CD4-positive, alpha-beta T cell treated with Interleukin-17A for 1 hour (primary cell): ENCODE results near the gene BBX.
A peak's percentile ranks its signal among the peaks of the same experiment; 100 is the strongest.

Experiments used
- DNase-seq: peaks from one replicate; pipeline ENCODE4 v3.0.0-alpha.2; 2020

Gene BBX

GRCh38 chr3:107522510-107523288 lies at the start of gene BBX:
Gene BBX, plus strand, starts transcription at chr3:107522962. Its CDS starts 187,499 bp downstream, at chr3:107710461.
- DNase-seq = peak; percentile 98

- DNase-seq = no peak
These were observed 46.3 kb upstream of the BBX start for GRCh38 chr3:107476462-107476861.

- DNase-seq = no peak
These were observed 35.3 kb upstream of the BBX start for GRCh38 chr3:107487490-107487889.

- DNase-seq = no peak
These were observed 33.8 kb upstream of the BBX start for GRCh38 chr3:107488942-107489341.

DNA sequence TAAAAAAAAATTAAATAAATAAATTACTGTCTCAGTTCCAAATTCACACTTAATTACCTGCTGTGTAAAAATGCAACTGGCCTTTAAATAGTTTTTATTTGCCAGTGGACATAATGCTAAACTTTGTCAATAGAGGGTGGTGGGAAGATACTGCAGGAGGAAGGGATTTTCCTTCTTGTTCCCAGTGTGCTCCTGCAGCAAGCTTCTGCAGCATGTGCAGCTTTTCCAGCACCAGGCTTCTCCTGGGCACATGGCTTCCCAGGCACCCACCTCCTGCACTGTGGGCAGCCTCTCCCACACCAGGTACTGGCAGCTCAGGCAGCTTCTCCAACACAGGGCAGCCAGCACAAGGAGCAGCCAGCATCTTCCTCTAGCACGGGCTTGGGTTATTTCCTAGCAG lies 29.6 kb upstream of the BBX start:
- no peak for DNase-seq

- DNase-seq = no peak
These were observed 25.9 kb upstream of the BBX start for GRCh38 chr3:107496855-107497254.

- DNase-seq = no peak
These were observed 24.1 kb upstream of the BBX start for GRCh38 chr3:107498646-107499045.

DNA sequence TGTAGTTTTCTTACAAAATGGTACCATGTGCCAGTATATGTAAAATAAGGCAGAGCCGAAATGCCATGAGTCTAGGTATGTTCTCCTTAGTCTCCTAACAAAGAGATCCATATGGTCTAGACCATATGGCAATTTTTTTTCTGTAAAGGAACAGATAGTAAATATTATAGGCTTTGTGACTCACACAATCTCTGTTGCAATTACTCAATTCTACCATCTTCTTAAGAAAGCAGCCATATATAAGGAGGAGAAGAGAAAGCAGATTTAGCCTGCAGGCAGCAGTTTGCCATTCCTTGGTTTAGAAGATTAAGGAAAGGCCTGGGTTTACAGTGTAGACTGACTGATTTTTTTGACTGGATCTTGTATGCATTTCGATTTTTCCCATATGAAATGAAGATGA lies 16.3 kb upstream of the BBX start:
- no peak for DNase-seq

- DNase-seq = no peak
These were observed 14.4 kb upstream of the BBX start for GRCh38 chr3:107508331-107508730.

DNA sequence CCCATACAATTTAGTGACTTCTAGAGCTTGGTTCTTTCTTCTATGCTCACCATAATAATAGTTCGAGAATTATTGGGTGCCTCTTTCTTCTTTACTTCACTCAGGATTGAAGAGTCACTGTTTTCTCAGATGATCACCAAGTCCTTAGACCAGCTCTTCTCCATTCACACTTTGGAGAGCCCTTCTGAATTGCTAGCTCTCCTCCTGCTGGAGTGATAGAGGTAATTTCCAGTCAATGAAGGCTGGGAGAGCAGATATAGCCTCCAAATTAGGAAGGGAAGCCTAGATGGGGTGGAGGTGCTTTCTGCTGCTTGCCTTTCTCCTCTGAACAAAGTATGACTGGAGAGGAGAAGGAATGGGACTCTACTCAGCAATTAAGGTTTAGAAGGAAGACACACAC lies 10.7 kb upstream of the BBX start:
- DNase-seq = no peak

DNA sequence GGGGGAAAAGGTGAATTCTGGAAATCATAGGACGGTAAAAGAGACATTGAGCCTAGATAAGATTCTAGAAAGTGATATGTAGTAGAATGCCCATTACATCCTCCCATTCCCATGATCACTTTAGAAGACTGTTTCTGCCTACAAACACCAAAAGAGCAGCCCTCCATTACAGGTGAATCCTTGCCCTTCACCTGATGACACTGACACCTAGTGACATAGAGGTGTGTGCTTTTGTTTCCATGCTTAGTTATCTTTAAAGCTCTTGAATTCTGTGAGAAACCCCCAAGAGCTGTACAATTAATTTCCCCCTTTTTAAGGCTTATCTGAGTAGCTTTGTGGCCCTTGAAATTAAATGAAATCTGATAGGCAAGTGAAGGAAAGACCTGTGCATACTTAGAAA lies 8.3 kb upstream of the BBX start:
- DNase-seq = no peak

DNA sequence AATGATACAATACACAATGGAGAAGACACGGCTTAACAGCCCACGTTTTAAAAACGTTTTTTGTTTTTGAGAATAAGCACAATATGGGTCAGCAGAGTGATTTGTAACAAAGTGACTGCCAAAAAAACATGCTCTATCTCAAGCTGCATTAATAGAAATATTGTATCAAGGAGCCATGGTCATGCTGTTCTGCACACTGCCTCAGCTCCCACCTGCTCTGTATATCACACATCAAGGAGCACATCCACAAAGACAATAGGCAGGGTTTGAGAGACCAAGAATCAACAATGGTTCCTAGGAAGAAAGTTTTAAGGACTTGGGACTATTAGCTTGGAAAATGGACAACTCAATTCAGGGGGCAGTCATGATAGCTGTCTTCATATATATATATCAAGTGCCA lies 6.3 kb upstream of the BBX start:
- DNase-seq = no peak

GRCh38 chr3:107520535-107520934 lies 2.2 kb upstream of the BBX start:
- no peak for DNase-seq

GRCh38 chr3:107521469-107522059 lies 1.2 kb upstream of the BBX start:
- DNase-seq = no peak

- DNase-seq = no peak
These were observed 452 bp downstream of the BBX start for GRCh38 chr3:107523289-107523538.

DNA sequence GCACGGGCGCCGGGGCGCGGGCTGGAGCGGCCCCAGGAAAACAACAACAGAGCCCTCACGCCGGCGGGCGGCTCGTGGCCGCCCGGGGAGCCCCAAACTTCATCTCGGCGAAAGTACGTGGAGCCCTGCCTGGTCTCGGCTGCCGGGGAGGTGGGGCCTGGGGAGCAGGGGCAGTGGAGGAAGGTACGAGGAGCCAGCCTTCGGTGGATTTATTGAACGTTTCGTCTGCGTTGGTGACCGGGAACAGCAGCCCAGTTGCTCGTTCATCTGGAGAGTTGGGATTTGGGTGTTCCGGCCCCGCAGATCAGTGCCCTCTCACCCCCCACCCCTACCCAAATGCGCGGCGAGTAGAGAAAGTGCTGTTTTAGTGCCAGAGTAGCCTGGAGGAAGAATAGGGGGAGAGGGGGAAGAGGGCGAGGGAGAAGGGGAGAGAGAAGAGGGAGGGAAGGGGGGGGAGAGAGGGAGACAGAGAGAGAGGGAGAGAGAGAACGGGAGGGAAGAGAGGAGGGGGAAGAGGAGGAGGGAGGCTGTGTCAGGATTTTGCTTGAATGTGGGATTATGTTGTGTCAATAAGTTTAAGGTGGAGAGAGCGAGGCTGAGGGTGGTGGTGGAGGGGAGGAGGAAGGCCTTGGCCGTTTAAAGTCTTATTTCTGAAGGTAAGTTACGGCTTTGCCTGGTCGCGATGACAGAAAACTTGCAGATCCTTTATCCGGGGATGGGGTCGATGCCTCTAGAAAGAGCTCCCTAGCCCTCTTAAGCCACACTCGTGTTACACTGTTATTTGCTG lies 970 bp downstream of the BBX start:
- peak; percentile 56 for DNase-seq

- DNase-seq = peak; percentile 47
These were observed 1.6 kb downstream of the BBX start for GRCh38 chr3:107524326-107524840.

DNA sequence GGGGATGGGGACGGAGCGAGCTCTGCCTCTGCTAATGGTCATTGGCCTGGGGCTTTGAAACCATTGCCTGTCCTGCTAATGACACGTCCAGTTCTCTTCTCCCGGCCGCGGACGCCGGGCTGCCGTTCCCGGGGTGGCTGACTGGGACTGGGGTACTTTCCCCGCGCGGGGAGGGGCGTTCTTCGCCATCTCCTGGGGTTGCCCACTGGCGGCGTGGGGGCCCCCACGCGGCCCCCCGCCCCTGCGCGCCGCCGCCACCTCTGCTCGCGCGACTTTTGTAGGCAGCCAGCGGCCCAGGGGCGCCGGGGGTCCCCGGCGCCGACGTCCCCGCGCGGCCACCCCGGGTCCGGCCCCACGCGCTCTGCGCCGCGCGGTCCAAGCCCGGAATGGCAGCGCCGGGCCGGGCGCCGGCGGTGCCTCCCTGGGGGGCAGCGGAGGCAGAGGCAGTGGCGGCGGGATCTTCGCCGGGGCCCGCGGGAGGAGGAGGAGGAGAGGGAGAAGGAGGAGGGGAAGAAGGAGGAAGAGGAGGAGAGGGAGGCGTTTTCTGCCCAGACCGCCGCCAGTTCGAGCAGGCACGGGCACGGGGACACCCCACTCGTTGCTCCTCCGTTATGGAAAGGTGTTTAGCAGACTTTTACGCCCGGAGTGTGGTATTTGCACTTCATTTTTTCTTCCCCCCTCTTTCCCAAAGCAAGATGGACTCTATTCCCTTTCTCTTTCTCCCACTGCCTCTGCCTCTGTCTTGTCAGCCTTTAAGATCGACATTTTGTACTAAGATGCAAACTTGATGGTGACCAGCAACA lies 2.3 kb downstream of the BBX start:
- DNase-seq = peak; percentile 62

GRCh38 chr3:107525644-107526305 lies 3.0 kb downstream of the BBX start:
- peak; percentile 8 for DNase-seq

DNA sequence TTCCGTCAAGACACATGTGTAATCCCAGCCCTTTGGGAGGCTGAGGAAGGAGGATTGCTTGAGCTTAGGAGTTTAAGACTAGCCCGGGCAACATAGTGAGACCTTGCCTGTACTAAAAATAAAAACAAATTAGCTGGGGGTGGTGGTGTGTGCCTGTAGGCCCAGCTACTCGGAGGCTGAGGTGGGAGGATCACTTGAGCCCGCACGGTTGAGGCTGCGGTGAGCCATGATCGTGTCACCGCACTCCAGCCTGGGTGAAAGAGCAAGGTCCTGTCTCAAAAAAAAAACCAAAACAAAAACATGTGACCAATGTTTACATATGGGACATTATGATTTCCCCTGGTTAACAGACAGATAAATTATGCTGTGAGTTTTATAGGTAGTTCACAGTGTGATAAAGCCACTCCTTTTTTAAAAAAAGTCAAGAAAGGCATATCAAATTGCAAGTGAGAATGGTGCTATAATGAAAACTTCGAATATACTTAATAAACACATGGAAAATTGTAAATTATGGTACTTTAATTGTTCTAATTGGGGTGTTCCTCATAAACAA lies 9.2 kb downstream of the BBX start:
- no peak for DNase-seq

- no peak for DNase-seq
These were observed 18.1 kb downstream of the BBX start for GRCh38 chr3:107540857-107541256.

- no peak for DNase-seq
These were observed 19.9 kb downstream of the BBX start for GRCh38 chr3:107542665-107543064.
